Measurements from ENCODE around the gene PDE4D.

GRCh38 chr5:59117320-59117719, 776.2 kb downstream of the PDE4D start:
- TF ChIP-seq EZH2 (IDR thresholded peaks at IDR 0.05; ENCODE audit: low read length) = no peak
- TF ChIP-seq CTCF (optimal IDR thresholded peaks at IDR 0.05 in 1 of 3, IDR thresholded peaks at IDR 0.05 in 1 of 3, conservative IDR thresholded peaks at IDR 0.05 in 1 of 3; ENCODE audit: extremely low read depth in 1 of 3, insufficient read depth in 2 of 3, low read length in 3 of 3) = no peak
